Activated T-helper 1 cell treated with anti-CD3 and anti-CD28 coated beads, Interleukin-12 subunit alpha, Interleukin-12 subunit beta, Interleukin-2, Interleukin-4 antibody, amounts not matched to agents 30 ng/mL and 10 ng/mL and 1 ng/mL, durations not matched to agents 14 hours and 24 hours and 36 hours (primary cell): ENCODE data around the gene SHLD1. TPM values are rescaled to one million over a fixed set of nuclear protein-coding genes. Genes with fewer than 3 reads are reported as not detected.

Experiments used
- DNase-seq: peaks from one replicate; pipeline ENCODE4 v3.0.0; 2021; ENCODE audit warnings: low spot score
- H3K27ac Mint-ChIP-seq: one replicate; pipeline ENCODE4 v1.8.0; 2021; ENCODE audit warnings: mild to moderate bottlenecking, mixed read lengths
- H3K27me3 Mint-ChIP-seq: one replicate; pipeline ENCODE4 v1.8.0; 2022; ENCODE audit warnings: mild to moderate bottlenecking, moderate library complexity, mixed read lengths; ENCODE audit not compliant: insufficient read depth
- H3K36me3 Mint-ChIP-seq: one replicate; pipeline ENCODE4 v1.8.0; 2021; ENCODE audit warnings: low read depth, mixed read lengths
- H3K4me1 Mint-ChIP-seq: one replicate; pipeline ENCODE4 v1.8.0; 2021; ENCODE audit warnings: low read depth, mixed read lengths
- H3K4me3 Mint-ChIP-seq: one replicate; pipeline ENCODE4 v1.8.0; 2021; ENCODE audit warnings: mild to moderate bottlenecking, moderate library complexity, mixed read lengths
- H3K9me3 Mint-ChIP-seq: one replicate; pipeline ENCODE4 v1.8.0; 2021; ENCODE audit warnings: mixed read lengths
- intact Hi-C: fragments of 100-400 bp; cut with micrococcal nuclease; formaldehyde crosslinking; loops from one replicate; pipeline ENCODE4 v1.15.1; 2024
- total RNA-seq: library from RNA; stranded (reverse); gene quantifications from 2 replicates; pipeline ENCODE4 v1.2.3, GENCODE V29; 2022

The SHLD1 gene
- total RNA-seq, 1 donor from 2014 or later = 8.1 TPM

GRCh38 chr20:5887386-5887785, 137.2 kb downstream of the SHLD1 start:
- intact Hi-C loops = no loop called here
- H3K9me3 Mint-ChIP-seq = no peaks in the 10 kb centered on the region
- H3K27ac Mint-ChIP-seq = no peak overlapping the region
- no peaks in the 10 kb centered on the region for H3K36me3 Mint-ChIP-seq
- no peak overlapping the region for H3K4me3 Mint-ChIP-seq
- H3K4me1 Mint-ChIP-seq = no peaks in the 10 kb centered on the region
- peaks cover 2% of the 10 kb centered on the region for H3K27me3 Mint-ChIP-seq
- DNase-seq = no peak

- Mint-ChIP-seq H3K4me3 (no peak overlapping the region), H3K27ac (no peak overlapping the region), H3K36me3 (no peaks in the 10 kb centered on the region), H3K4me1 (no peaks in the 10 kb centered on the region), H3K27me3 (peaks cover 2% of the 10 kb centered on the region), H3K9me3 (no peaks in the 10 kb centered on the region)
- no peak for DNase-seq
- intact Hi-C loops = no loop called here
Measured at GRCh38 chr20:5888041-5888440, 137.8 kb downstream of the SHLD1 start.

DNA sequence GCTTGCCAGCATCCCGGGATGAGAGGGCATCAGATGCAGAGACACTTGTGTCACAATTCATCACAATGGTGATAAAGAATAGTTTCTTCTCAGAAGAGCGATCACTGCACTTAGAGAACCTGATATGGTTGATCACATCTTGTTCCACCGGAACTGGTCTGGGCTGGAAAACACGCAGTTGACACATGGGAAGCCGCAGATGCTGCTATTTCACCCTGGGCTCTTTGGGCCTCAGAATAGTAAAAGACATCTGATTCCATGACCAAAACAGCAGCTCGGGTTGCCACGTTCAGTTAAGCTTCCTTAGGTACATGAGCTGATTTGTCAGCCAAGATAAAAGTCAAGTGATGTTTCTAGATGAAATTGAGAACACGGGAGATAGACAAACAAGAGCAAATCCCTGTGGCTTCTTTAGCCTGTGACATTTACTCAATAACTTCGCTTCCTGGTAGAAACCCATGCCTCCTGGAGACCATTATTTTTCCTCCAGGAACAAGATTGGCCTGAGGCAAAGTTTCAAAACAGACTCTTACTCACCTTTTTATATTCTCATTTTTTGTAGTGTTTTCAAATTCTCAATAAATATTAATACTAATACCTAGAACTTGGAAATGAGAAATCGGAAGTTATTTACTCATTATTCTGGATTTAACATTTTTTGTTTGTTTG, 140.7 kb downstream of the SHLD1 start:
- Mint-ChIP-seq H3K4me1 (no peaks in the 10 kb centered on the region), H3K27me3 (peaks cover 2% of the 10 kb centered on the region), H3K36me3 (no peaks in the 10 kb centered on the region), H3K27ac (no peak overlapping the region), H3K4me3 (no peak overlapping the region), H3K9me3 (no peaks in the 10 kb centered on the region)
- intact Hi-C loops = no loop called here
- DNase-seq = no peak

DNA sequence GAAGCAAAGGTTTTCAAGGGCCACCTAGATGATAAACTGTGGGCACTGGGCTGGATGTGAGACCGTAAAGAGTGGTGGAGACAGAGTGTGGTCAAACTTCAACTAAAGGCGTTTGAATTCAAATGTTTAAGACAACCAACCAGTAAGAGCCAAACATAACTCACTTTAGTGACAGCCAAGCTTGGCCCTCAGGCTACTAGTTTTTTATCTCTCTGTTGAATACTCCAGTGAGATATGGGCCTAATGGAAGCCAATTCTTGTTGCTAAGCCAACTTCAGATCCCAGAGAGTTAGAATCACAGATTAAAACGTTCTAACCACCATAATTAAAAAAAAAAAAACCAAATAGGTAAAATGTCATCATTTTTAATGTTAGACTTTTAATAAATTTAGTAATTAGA, 142.9 kb downstream of the SHLD1 start:
- peaks cover 7% of the 10 kb centered on the region for H3K27me3 Mint-ChIP-seq
- H3K27ac Mint-ChIP-seq = no peak overlapping the region
- no peaks in the 10 kb centered on the region for H3K9me3 Mint-ChIP-seq
- no peaks in the 10 kb centered on the region for H3K4me1 Mint-ChIP-seq
- intact Hi-C loops = no loop called here
- DNase-seq = no peak
- no peaks in the 10 kb centered on the region for H3K36me3 Mint-ChIP-seq
- no peak overlapping the region for H3K4me3 Mint-ChIP-seq

DNA sequence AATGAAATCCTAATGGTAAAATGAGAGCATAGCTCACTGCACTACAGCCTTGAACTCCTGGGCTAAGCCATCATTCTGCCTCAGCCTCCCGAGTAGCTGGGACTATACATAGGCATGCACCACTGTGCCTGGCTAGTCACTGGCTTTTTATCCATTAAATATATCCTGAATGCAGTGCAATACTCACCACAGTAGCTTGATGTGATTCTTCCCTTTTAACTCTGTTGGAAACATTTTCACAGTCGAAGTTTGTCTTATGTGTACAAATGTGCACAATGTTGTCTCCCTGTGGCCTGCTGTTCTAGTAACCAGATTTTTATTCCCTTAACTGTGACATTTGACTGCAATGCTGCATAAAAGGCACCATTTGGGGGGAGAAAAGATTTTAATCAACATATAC, 143.4 kb downstream of the SHLD1 start:
- H3K27me3 Mint-ChIP-seq = peaks cover 7% of the 10 kb centered on the region
- no peaks in the 10 kb centered on the region for H3K4me1 Mint-ChIP-seq
- H3K4me3 Mint-ChIP-seq = no peak overlapping the region
- H3K9me3 Mint-ChIP-seq = no peaks in the 10 kb centered on the region
- intact Hi-C loops = no loop called here
- no peak overlapping the region for H3K27ac Mint-ChIP-seq
- H3K36me3 Mint-ChIP-seq = no peaks in the 10 kb centered on the region
- DNase-seq = no peak

- Mint-ChIP-seq H3K4me1 (no peaks in the 10 kb centered on the region), H3K27me3 (peaks cover 8% of the 10 kb centered on the region), H3K27ac (no peak overlapping the region), H3K4me3 (no peak overlapping the region), H3K9me3 (no peaks in the 10 kb centered on the region), H3K36me3 (no peaks in the 10 kb centered on the region)
- intact Hi-C loops = no loop called here
- DNase-seq = no peak
Measured at GRCh38 chr20:5895626-5896025, 145.4 kb downstream of the SHLD1 start.

GRCh38 chr20:5899444-5899843, 149.2 kb downstream of the SHLD1 start:
- Mint-ChIP-seq H3K27ac (no peak overlapping the region), H3K36me3 (no peaks in the 10 kb centered on the region), H3K9me3 (no peaks in the 10 kb centered on the region), H3K4me1 (no peaks in the 10 kb centered on the region), H3K27me3 (peaks cover 11% of the 10 kb centered on the region), H3K4me3 (no peak overlapping the region)
- DNase-seq = no peak
- intact Hi-C loops = no loop called here

DNA sequence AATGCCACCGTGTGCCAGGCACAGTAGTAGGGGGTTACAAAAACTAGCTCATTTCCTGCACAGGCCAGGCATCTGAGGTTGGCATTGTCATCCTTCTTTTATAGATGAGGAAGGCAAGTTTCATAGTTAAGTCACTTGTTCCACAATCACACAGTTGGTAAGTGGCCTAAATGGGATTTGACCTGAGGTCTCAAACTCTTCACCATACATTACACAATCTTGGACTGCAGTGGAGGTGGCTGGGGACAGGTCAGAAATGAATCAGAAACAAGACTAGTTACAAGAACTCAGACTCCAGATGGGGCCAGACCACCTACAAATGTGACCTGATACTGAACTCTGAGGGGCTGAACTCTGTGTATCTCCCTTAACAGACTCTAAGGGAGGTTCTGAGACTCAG, 150.7 kb downstream of the SHLD1 start:
- Mint-ChIP-seq H3K27ac (no peak overlapping the region), H3K27me3 (peaks cover 9% of the 10 kb centered on the region), H3K36me3 (no peaks in the 10 kb centered on the region), H3K4me1 (no peaks in the 10 kb centered on the region), H3K4me3 (no peak overlapping the region), H3K9me3 (no peaks in the 10 kb centered on the region)
- DNase-seq = no peak
- intact Hi-C loops = no loop called here

- intact Hi-C loops = no loop called here
- peaks cover 44% of the 10 kb centered on the region for H3K27me3 Mint-ChIP-seq
- no peak overlapping the region for H3K27ac Mint-ChIP-seq
- H3K9me3 Mint-ChIP-seq = no peaks in the 10 kb centered on the region
- no peaks in the 10 kb centered on the region for H3K36me3 Mint-ChIP-seq
- no peak for DNase-seq
- no peak overlapping the region for H3K4me3 Mint-ChIP-seq
- H3K4me1 Mint-ChIP-seq = peaks cover 7% of the 10 kb centered on the region
Measured at GRCh38 chr20:5908981-5909380, 158.8 kb downstream of the SHLD1 start.

GRCh38 chr20:5910186-5910585, 160.0 kb downstream of the SHLD1 start:
- Mint-ChIP-seq H3K4me1 (peaks cover 7% of the 10 kb centered on the region), H3K27ac (no peak overlapping the region), H3K4me3 (no peak overlapping the region), H3K9me3 (no peaks in the 10 kb centered on the region), H3K27me3 (peaks cover 49% of the 10 kb centered on the region), H3K36me3 (no peaks in the 10 kb centered on the region)
- intact Hi-C loops = no loop called here
- DNase-seq = no peak

DNA sequence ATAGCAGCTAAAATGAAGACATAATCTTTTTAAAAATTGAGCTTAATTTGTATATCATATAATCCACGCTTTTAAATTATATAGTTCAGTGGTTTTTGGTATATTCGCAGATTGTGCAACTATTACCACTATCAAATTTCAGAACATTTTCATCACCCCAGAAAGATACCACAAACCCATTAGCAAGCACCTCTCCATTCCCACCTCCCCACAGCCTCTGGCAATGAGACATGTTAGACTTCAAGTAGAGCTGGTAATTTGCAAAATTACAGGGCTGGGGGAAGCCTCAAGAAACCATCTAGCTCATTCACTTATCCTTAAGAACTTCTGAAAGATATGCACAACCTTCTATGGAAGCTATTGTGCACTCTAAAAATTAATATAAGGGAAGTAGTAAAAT, 163.0 kb downstream of the SHLD1 start:
- no peak for DNase-seq
- intact Hi-C loops = no loop called here
- Mint-ChIP-seq H3K27me3 (peaks cover 46% of the 10 kb centered on the region), H3K36me3 (peaks cover 1% of the 10 kb centered on the region), H3K4me3 (no peak overlapping the region), H3K4me1 (peaks cover 7% of the 10 kb centered on the region), H3K9me3 (no peaks in the 10 kb centered on the region), H3K27ac (no peak overlapping the region)

Other genes starting within 250 kb of the SHLD1 start
- 38.0 and 39.6 TPM in 2 replicates for gene GPCPD1, start 139.4 kb upstream of the SHLD1 start, total RNA-seq
- gene CHGB, start 161.1 kb downstream of the SHLD1 start, total RNA-seq = not detected in 2 replicates
- 36.1 and 38.9 TPM in 2 replicates for gene TRMT6, start 200.1 kb downstream of the SHLD1 start, total RNA-seq
- 36.5 and 38.8 TPM in 2 replicates for gene MCM8, start 200.3 kb downstream of the SHLD1 start, total RNA-seq